Activated CD4-positive, CD25-positive, alpha-beta regulatory T cell treated with anti-CD3 and anti-CD28 coated beads, Interleukin-2, amount 50 U/mL, for 24 hours (primary cell): ENCODE data around the gene ZNF384.

Experiments used
- ATAC-seq, 2 donors: fragments of 150-1000 bp; cut with Tn5 transposase; one replicate each; pipeline ENCODE4 v1.10.0; 2021; ENCODE audit warnings: mild to moderate bottlenecking in 1 of 2, moderate library complexity in 1 of 2

The ZNF384 gene

DNA sequence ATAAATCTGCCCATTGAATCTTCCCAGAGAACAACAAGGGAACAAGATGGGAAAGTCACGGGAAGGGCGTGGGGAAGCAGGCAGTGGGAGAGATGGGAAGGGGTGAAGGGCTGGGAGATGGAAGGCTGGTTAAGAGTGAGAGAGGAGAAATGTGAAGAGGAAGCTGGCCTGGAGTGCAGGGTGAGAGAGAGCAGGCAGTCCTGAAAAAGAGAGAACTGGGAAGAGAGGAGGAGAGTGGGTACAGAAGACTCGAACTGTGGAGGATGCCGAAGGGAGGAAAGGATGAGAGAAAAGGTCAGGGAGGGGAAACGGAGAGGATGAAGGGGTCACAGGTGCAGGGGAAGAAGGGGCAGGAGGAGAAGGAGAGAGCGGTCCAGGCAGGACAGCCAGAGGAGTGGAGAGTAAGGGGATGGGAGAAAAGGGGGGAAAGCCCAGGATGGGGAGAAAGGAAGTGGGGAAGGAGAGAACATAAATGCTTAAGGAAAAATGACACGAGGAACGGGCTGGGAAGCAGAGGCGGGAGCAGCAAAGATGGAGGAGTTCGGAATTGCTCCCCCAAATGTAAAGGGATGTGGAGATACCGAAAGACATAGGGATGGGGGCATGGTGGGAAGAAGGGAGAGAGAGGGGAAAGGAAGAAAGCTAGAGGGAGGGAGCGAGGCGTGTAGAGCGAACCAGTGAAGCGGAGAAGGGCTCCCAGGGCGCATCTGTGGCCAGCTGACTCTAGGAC lies 10.2 kb upstream of the ZNF384 start:
- no peak for ATAC-seq

GRCh38 chr12:6698352-6699046 lies 9.3 kb upstream of the ZNF384 start:
- ATAC-seq: no peak

GRCh38 chr12:6697584-6698351 lies 8.6 kb upstream of the ZNF384 start:
- peak in 1 of 2 donors; percentile 39 for ATAC-seq

GRCh38 chr12:6696690-6697583 lies 7.8 kb upstream of the ZNF384 start:
- ATAC-seq: no peak

GRCh38 chr12:6695313-6696045 lies 6.3 kb upstream of the ZNF384 start:
- ATAC-seq: no peak

DNA sequence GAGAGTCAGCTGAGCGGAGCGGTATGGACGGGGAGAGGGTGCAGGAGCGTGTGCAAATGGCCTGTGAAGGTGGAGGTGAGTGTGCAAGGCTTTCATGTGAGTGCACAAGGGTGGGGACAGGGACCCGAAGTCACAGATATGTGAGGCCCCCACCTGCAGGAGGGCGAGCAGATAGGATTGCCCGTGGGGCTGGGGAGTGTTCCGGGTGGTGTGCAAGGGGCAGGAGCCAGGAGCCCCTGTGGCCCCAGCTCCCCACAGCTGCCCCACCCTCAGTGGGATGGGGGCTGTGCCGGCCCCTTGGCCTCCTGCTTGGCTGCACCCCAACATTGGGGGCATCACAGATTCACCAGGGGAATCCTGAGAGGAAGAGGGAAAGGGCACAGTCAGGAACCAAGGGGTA lies 5.5 kb upstream of the ZNF384 start:
- no peak for ATAC-seq

- ATAC-seq: no peak
Observed at GRCh38 chr12:6693832-6694355, 4.7 kb upstream of the ZNF384 start.

DNA sequence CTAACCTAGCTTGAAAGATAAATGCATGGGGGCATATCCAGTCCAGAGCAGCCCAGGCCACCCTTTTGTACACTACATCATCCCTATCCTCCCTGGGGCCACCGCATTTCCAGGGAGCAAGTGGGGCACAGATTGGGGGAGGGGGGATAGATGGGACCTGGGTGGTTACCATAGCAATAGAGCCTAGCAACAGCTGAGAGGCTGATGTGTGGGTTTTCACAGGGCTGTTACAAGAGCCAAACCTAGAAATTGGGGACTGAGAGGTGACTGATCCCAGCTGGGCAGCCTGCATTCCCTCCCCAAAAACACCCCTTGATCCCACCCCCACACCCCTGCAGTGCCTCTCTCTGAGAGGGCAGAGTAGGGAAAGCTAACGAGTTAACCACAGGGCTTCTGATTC lies 3.7 kb upstream of the ZNF384 start:
- ATAC-seq: no peak

GRCh38 chr12:6691473-6691872 lies 2.3 kb upstream of the ZNF384 start:
- no peak for ATAC-seq

GRCh38 chr12:6688543-6688998 lies 604 bp downstream of the ZNF384 start:
- no peak for ATAC-seq

DNA sequence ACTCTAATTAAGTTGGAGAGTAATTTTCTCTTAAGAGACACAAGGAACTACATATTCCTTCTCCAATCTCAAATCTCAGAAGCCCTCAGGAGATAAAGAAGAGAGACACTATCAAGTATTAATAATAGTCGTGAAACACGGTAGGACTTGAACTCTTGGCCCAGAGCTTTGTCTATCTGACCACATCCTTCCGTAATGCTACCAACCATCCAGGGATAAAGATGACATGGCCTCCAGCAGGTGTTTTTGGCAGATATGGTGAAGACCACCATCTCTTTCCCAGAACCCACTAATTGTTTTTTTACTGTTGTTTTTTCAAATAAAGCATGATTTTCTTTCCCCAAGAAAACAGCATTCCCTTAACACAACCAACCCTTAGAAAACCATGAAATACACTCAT lies 3.4 kb downstream of the ZNF384 start:
- ATAC-seq: no peak

DNA sequence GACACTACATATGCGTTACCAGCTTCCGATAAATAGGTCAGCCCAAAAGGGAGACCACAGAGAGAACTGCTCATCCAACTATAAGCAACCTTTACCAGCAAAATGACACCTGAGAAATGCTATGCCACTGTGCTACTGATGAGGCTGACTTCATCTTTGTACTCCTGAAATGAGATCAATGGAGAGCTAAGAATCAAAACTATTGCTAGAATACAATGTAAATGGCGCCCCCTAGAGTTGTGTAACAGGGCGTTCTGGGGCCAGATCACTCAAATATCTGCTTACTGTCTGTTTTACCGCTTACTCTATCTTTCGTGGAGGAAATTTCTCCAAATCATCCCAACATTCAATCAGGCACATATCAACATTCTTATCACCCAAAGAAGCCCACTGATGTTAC lies 4.6 kb downstream of the ZNF384 start:
- no peak for ATAC-seq

- no peak for ATAC-seq
Observed at GRCh38 chr12:6676962-6677361, 12.2 kb downstream of the ZNF384 start.

DNA sequence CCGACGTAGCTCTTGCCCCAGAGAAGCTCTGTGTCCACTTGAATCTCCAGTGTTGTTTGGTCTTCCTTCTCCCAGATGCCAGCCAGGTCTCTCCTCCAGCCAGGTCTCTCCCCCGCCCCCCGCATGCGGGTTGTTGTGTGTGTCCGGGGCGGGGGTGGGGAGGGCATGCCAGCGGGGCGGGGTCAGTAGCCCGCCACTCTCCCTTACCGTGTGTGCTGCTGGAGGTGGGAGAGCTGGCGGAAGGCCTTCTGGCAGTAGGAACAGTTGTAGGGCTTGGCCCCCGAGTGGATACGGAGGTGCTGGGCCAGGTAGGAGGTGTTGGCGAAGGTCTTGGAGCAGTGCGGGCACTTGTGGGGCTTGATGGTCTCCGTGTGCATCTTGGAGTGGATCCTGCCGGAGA lies 17.0 kb downstream of the ZNF384 start:
- no peak for ATAC-seq

DNA sequence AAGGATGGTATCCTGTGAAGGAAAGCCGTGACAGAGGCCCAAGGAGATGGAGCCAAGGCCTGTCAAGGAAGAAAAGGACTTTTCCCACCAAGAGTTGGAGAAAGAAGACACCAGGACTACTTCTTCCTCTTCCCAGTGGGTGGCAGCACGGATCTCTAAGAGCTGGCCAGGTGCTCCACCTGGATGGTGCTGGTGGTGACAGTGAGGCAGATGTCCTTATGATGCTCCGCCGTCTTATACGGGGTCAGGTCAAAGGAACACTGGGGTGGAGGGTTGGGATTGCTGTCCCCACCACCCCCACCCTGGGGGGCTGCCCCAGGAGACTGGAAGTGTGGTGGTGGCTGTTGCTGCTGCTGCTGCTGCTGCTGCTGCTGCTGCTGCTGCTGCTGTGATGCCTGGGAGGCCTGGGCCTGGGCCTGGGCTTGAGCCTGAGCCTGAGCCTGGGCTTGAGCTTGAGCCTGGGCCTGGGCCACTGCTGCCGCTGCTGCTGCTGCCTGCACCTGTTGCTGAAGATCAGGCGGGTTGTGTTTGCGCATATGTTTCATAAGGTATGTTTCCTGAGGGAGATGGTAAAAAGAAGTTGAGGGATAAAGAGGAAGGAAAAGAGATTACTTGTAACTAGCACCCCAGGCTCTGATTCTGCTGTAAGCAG lies 21.5 kb downstream of the ZNF384 start:
- no peak for ATAC-seq

DNA sequence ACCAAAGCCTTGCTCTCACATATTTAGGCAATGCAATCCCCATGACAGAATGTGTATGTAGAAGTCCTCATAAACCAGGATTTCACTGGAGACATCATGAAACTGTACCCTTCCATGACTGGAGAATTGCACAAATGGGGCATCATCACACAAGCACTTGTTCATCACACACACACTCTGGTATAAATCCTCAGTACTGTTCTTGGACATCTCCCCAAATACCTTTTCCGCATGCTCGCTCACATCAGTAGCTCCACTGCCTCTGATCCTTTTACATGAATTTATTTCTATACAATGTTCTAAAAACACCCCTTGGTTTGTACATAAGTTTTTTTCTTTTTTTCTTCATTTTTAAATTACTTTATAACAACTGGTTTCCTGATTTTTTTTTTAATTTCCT lies 23.0 kb downstream of the ZNF384 start:
- no peak for ATAC-seq

GRCh38 chr12:6664902-6665301 lies 24.3 kb downstream of the ZNF384 start:
- no peak for ATAC-seq

DNA sequence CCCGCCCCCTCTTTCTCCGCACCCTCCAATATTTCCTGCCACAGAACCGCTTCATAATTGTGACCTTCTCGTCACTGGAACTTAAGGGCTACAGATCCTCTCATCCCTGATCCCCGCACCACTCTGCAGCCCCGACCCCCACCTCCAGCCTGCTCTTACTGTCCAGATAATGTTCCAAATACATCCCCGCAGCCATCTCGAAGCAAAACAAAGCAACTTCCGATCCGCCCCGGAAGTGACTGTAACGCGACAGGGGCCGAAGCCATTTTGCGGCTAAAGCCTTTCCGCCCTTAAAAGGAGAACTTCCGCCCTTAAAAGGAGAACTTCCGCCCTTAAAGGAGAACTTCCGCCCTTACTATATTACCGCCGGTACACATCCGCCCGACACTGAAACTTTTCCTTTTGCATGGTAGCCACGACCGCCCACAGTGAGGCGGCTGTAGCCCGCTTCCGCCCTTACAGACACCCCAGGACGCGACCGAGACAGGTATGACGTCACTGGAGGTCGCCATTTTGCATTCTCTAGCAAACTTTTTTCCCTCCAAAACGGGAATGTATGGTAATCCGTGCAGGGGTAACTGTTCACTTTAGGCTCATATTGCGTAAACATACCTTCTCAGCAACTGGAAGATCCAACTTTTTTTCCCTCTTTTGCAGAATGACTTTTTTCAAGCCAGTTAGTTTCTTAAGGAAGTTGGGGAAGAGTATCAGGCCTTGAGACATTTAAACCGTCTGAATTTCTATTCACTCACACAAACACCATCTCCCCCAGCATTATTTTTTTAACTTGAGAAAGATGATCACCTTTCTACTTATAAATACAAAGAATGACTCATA lies 26.1 kb downstream of the ZNF384 start, which contains the start of gene ING4:
Gene ING4 (minus strand): TSS at position 214 of the 837 bp plus-strand sequence. CDS start 18 bp downstream, at position 196.
- peak; percentile 100 for ATAC-seq

DNA sequence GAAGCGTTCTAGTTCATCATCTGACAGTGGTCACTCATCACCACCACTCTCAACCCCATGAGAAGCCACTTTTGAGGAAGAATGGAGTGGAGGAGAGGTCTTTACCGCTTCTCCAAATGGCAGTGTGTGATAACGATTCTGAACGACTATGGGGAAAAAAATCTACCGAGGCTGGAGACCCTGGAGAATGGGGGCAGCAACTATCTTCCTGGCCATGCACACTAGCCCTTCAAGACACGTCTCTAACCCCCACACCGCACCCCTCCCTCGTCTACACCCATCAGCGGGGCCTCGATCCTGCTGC lies 26.6 kb downstream of the ZNF384 start:
- ATAC-seq: peak; percentile 31 to 49

DNA sequence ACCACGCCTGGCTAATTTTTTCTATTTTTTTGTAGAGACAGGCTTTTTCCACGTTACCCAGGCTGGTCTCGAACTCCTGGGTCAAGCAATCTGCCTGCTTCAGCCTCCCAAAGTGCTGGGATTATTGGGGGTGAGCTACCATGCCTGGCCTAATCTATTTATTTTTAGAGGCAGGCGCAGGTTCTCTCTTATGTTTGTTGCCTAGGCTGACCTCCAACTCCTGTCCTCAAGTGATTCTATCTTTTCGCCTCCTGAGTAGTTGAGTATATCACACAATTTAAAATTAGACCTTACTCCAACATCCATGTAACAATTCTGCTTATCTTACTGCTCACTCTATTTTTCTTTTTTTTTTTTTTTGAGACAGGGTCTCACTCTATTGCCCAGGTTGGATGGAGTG lies 35.2 kb downstream of the ZNF384 start:
- ATAC-seq: no peak
